Kidney capillary endothelial cell (primary cell): ENCODE results near the gene PFKFB1.
"Not testable (repeated sequence)": the region's sequence is repeated elsewhere in the genome, so short reads cannot be mapped to it uniquely, and the experiment has no call there.

Experiments
- DNase-seq: peaks from one replicate; pipeline ENCODE4 v3.0.0-alpha.2; 2018; ENCODE audit warnings: low spot score

The PFKFB1 gene

GRCh38 chrX:54992911-54993622, 921 bp downstream of the PFKFB1 start:
- DNase-seq = no peak

- DNase-seq = no peak
These were observed 2.3 kb downstream of the PFKFB1 start for GRCh38 chrX:54991706-54992105.

- not testable (repeated sequence) for DNase-seq
These were observed 10.7 kb downstream of the PFKFB1 start for GRCh38 chrX:54983306-54983705.

- DNase-seq = no peak
These were observed 13.7 kb downstream of the PFKFB1 start for GRCh38 chrX:54980334-54980733.

GRCh38 chrX:54979432-54979831, 14.6 kb downstream of the PFKFB1 start:
- no peak for DNase-seq

- DNase-seq = no peak
These were observed 15.5 kb downstream of the PFKFB1 start for GRCh38 chrX:54978448-54978847.

GRCh38 chrX:54977387-54977786, 16.6 kb downstream of the PFKFB1 start:
- DNase-seq = no peak

GRCh38 chrX:54964766-54965497, 29.1 kb downstream of the PFKFB1 start:
- DNase-seq = no peak

GRCh38 chrX:54961750-54962149, 32.2 kb downstream of the PFKFB1 start:
- DNase-seq = no peak

GRCh38 chrX:54950730-54951375, 43.1 kb downstream of the PFKFB1 start:
- DNase-seq = no peak

GRCh38 chrX:54945224-54945623, 48.8 kb downstream of the PFKFB1 start:
- no peak for DNase-seq

GRCh38 chrX:54944816-54945215, 49.2 kb downstream of the PFKFB1 start:
- no peak for DNase-seq

- no peak for DNase-seq
These were observed 56.6 kb downstream of the PFKFB1 start for GRCh38 chrX:54937416-54937815.

- DNase-seq = no peak
These were observed 58.7 kb downstream of the PFKFB1 start for GRCh38 chrX:54935306-54935705.

GRCh38 chrX:54934890-54935289, 59.1 kb downstream of the PFKFB1 start:
- no peak for DNase-seq

- DNase-seq = no peak
These were observed 59.9 kb downstream of the PFKFB1 start for GRCh38 chrX:54934058-54934457.

GRCh38 chrX:54933150-54933826, 60.7 kb downstream of the PFKFB1 start:
- DNase-seq = no peak

GRCh38 chrX:54931107-54931506, 62.9 kb downstream of the PFKFB1 start:
- DNase-seq = no peak

- DNase-seq = no peak
These were observed 63.5 kb downstream of the PFKFB1 start for GRCh38 chrX:54930291-54931049.

- DNase-seq = no peak
These were observed 65.1 kb downstream of the PFKFB1 start for GRCh38 chrX:54928876-54929275.

GRCh38 chrX:54926978-54927377, 67.0 kb downstream of the PFKFB1 start:
- DNase-seq = no peak

- DNase-seq = no peak
These were observed 70.6 kb downstream of the PFKFB1 start for GRCh38 chrX:54923376-54923775.
